Measurements from ENCODE around the gene CYLD. TPM values are rescaled to one million over a fixed set of nuclear protein-coding genes. Genes with fewer than 3 reads are reported as not detected.
A peak's percentile ranks its signal among the peaks of the same experiment; 100 is the strongest.

Gene CYLD
- total RNA-seq, 2 donors from 2014 or later, result 28.1 to 30.2 TPM

GRCh38 chr16:50838885-50839284, 97.0 kb downstream of the CYLD start:
- intact Hi-C loops (cut with DNase I), result no loop called here
- Histone ChIP-seq H3K36me3 (no peaks in the 10 kb centered on the region), H3K27me3 (replicated peaks; ENCODE audit: insufficient read depth) (peaks cover 4% of the 10 kb centered on the region), H3K4me1 (replicated peaks) (no peaks in the 10 kb centered on the region), H3K4me3 (no peak overlapping the region), H3K27ac (no peak overlapping the region), H3K9me3 (no peaks in the 10 kb centered on the region)
- WGBS, result 92% methylated on average over 2 of the region's 2 CpGs
- no peak for DNase-seq (ENCODE audit: low spot score)
- TF ChIP-seq POLR2AphosphoS5 (IDR thresholded peaks at IDR 0.05) (no peak), POLR2A (IDR thresholded peaks at IDR 0.05) (no peak), CTCF (IDR thresholded peaks at IDR 0.05) (no peak)

- no peaks in the 10 kb centered on the region for H3K36me3 ChIP-seq
- no peak for TF ChIP-seq POLR2A (IDR thresholded peaks at IDR 0.05)
- no peaks in the 10 kb centered on the region for H3K4me1 ChIP-seq (replicated peaks)
- DNase-seq (ENCODE audit: low spot score), result no peak
- no peak overlapping the region for H3K4me3 ChIP-seq
- 97% methylated on average over 5 of the region's 5 CpGs for WGBS
- intact Hi-C loops (cut with DNase I), result no loop called here
- H3K27ac ChIP-seq, result no peak overlapping the region
- peaks cover 4% of the 10 kb centered on the region for H3K27me3 ChIP-seq (replicated peaks; ENCODE audit: insufficient read depth)
- H3K9me3 ChIP-seq, result no peaks in the 10 kb centered on the region
Observed at GRCh38 chr16:50839356-50839755, 97.5 kb downstream of the CYLD start.

- no peak for DNase-seq (ENCODE audit: low spot score)
- H3K9me3 ChIP-seq, result no peaks in the 10 kb centered on the region
- intact Hi-C loops (cut with DNase I), result no loop called here
- 91% methylated on average over 16 of the region's 16 CpGs for WGBS
- no peaks in the 10 kb centered on the region for H3K36me3 ChIP-seq
- peaks cover 4% of the 10 kb centered on the region for H3K27me3 ChIP-seq (replicated peaks; ENCODE audit: insufficient read depth)
- H3K27ac ChIP-seq, result no peak overlapping the region
- H3K4me1 ChIP-seq (replicated peaks), result no peaks in the 10 kb centered on the region
- TF ChIP-seq CTCF (IDR thresholded peaks at IDR 0.05) (no peak), POLR2AphosphoS5 (IDR thresholded peaks at IDR 0.05) (no peak), POLR2A (IDR thresholded peaks at IDR 0.05) (no peak)
- H3K4me3 ChIP-seq, result no peak overlapping the region
Observed at GRCh38 chr16:50839920-50840729, 98.2 kb downstream of the CYLD start.

GRCh38 chr16:50841081-50841886, 99.4 kb downstream of the CYLD start:
- no peak for TF ChIP-seq POLR2A (IDR thresholded peaks at IDR 0.05)
- no peak for TF ChIP-seq POLR2AphosphoS5 (IDR thresholded peaks at IDR 0.05)
- TF ChIP-seq CTCF (IDR thresholded peaks at IDR 0.05), result no peak
- 28% methylated on average over 44 of the region's 44 CpGs for WGBS
- Histone ChIP-seq H3K4me3 (peak overlapping the region in 1 of 2 donors; percentile 4), H3K27ac (no peak overlapping the region), H3K27me3 (replicated peaks; ENCODE audit: insufficient read depth) (peaks cover 4% of the 10 kb centered on the region), H3K36me3 (no peaks in the 10 kb centered on the region), H3K4me1 (replicated peaks) (no peaks in the 10 kb centered on the region), H3K9me3 (no peaks in the 10 kb centered on the region)
- DNase-seq (ENCODE audit: low spot score), result no peak
- intact Hi-C loops (cut with DNase I), result no loop called here

- WGBS, result 96% methylated on average over 17 of the region's 17 CpGs
- DNase-seq (ENCODE audit: low spot score), result no peak
- no peak for TF ChIP-seq POLR2AphosphoS5 (IDR thresholded peaks at IDR 0.05)
- no peak for TF ChIP-seq CTCF (IDR thresholded peaks at IDR 0.05)
- no peak for TF ChIP-seq POLR2A (IDR thresholded peaks at IDR 0.05)
Observed at GRCh38 chr16:50842013-50842505, 100.2 kb downstream of the CYLD start.

More at GRCh38 chr16:50842013-50842505, 100.2 kb downstream of the CYLD start:
- Histone ChIP-seq H3K27me3 (replicated peaks; ENCODE audit: insufficient read depth) (peaks cover 4% of the 10 kb centered on the region), H3K4me1 (replicated peaks) (no peaks in the 10 kb centered on the region), H3K27ac (no peak overlapping the region), H3K9me3 (no peaks in the 10 kb centered on the region), H3K36me3 (no peaks in the 10 kb centered on the region), H3K4me3 (no peak overlapping the region)
- intact Hi-C loops (cut with DNase I), result no loop called here

All from prostate gland (tissue), 2 donors.